Measurements from ENCODE around the gene DLGAP1. TPM values are rescaled to one million over a fixed set of nuclear protein-coding genes. Genes with fewer than 3 reads are reported as not detected.

DLGAP1 gene
- total RNA-seq, 1 donor from 2014 or later, result 0.36 TPM

GRCh38 chr18:3626929-3627458, 828.1 kb downstream of the DLGAP1 start:
- H3K4me3 Mint-ChIP-seq, result no peak overlapping the region
- no peaks in the 10 kb centered on the region for H3K9me3 Mint-ChIP-seq
- no peaks in the 10 kb centered on the region for H3K36me3 Mint-ChIP-seq (ENCODE audit: low read depth)
- no peak overlapping the region for H3K27ac Mint-ChIP-seq
- peaks cover 35% of the 10 kb centered on the region for H3K4me1 Mint-ChIP-seq (ENCODE audit: low read depth)
- no peak for DNase-seq (ENCODE audit: low spot score)
- intact Hi-C loops (cut with micrococcal nuclease), result loop anchor here (10.0 kb wide), 1 partner anchor 982 kb away; no protein-coding TSS in a partner anchor
- H3K27me3 Mint-ChIP-seq (ENCODE audit: insufficient read depth), result peaks cover 2% of the 10 kb centered on the region

GRCh38 chr18:3625742-3626091, 829.4 kb downstream of the DLGAP1 start:
- H3K4me1 Mint-ChIP-seq (ENCODE audit: low read depth), result peaks cover 42% of the 10 kb centered on the region
- H3K27me3 Mint-ChIP-seq (ENCODE audit: insufficient read depth), result peaks cover 2% of the 10 kb centered on the region
- H3K36me3 Mint-ChIP-seq (ENCODE audit: low read depth), result no peaks in the 10 kb centered on the region
- H3K27ac Mint-ChIP-seq, result peak overlapping the region; percentile 90
- DNase-seq (ENCODE audit: low spot score), result no peak
- no peaks in the 10 kb centered on the region for H3K9me3 Mint-ChIP-seq
- intact Hi-C loops (cut with micrococcal nuclease), result loop anchor here (1.0 to 10.0 kb wide), 5 partner anchors 9 to 981 kb away; no protein-coding TSS in a partner anchor
- H3K4me3 Mint-ChIP-seq, result no peak overlapping the region

DNA sequence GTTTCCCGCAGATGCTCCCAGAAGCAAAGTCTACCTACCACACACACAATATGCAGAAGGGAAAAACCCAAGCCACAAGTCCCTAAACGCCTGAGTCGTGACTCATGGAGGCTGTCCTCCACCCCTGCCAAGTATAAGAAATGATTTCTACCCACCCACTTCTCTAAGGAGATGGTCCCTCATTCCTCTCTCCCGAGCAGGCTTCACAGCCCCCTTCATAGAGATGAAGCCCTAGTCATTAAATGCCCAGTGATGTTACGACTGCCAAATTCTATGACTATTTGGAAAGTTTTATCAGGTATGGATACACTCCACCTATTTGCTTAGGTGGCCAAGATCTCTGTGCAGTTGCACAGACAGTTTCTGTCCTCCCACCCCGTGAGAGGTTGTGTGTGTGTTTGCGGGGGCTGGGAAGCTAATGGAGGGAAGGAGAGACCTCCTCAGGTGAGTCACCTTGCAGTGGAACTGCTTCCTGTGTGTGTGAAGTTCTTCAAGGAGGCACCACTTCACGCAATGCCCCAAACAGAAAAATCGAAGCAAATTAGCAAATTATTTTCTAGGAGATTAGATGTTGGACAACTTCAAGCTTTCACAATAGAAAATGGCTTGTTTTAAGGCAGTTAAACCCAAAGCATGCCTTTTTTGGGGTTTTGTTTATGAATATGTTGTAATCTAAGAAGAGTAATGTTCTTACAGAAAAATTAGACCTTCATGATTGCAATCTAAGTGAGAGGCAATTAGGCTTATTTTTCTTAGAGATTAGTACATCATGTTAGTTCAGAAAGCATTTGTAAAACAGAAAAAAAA, 830.0 kb downstream of the DLGAP1 start:
- H3K27ac Mint-ChIP-seq, result peak overlapping the region; percentile 90
- DNase-seq (ENCODE audit: low spot score), result peak; percentile 69
- peak overlapping the region; percentile 47 for H3K4me3 Mint-ChIP-seq
- H3K36me3 Mint-ChIP-seq (ENCODE audit: low read depth), result no peaks in the 10 kb centered on the region
- intact Hi-C loops (cut with micrococcal nuclease), result loop anchor here (1.0 to 10.0 kb wide), 9 partner anchors 9 to 980 kb away; no protein-coding TSS in a partner anchor
- no peaks in the 10 kb centered on the region for H3K9me3 Mint-ChIP-seq
- peaks cover 42% of the 10 kb centered on the region for H3K4me1 Mint-ChIP-seq (ENCODE audit: low read depth)
- H3K27me3 Mint-ChIP-seq (ENCODE audit: insufficient read depth), result peaks cover 2% of the 10 kb centered on the region

DNA sequence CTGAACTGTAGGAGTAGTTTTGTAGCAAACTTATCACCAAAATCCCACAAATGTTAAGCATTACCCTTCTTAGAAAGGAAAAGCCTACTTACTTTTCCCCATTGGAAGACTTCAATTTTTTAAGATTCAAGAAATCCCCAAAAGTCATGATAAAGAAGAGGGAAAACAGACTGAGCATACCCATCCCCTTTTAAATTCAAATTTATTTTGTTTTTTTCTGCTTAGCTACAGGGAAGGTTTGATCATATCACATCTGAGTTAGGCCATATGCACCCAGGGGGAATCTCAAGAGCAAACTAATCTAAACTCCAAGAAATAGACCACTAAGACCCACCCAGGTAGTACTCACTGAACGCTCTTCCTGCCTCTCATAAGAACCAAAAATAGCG, 830.6 kb downstream of the DLGAP1 start:
- H3K4me3 Mint-ChIP-seq, result peak overlapping the region; percentile 47
- H3K4me1 Mint-ChIP-seq (ENCODE audit: low read depth), result peaks cover 42% of the 10 kb centered on the region
- peak overlapping the region; percentile 90 for H3K27ac Mint-ChIP-seq
- H3K27me3 Mint-ChIP-seq (ENCODE audit: insufficient read depth), result peaks cover 2% of the 10 kb centered on the region
- no peak for DNase-seq (ENCODE audit: low spot score)
- H3K36me3 Mint-ChIP-seq (ENCODE audit: low read depth), result no peaks in the 10 kb centered on the region
- no peaks in the 10 kb centered on the region for H3K9me3 Mint-ChIP-seq
- intact Hi-C loops (cut with micrococcal nuclease), result loop anchor here (1.0 to 10.0 kb wide), 5 partner anchors 29 to 980 kb away; no protein-coding TSS in a partner anchor

DNA sequence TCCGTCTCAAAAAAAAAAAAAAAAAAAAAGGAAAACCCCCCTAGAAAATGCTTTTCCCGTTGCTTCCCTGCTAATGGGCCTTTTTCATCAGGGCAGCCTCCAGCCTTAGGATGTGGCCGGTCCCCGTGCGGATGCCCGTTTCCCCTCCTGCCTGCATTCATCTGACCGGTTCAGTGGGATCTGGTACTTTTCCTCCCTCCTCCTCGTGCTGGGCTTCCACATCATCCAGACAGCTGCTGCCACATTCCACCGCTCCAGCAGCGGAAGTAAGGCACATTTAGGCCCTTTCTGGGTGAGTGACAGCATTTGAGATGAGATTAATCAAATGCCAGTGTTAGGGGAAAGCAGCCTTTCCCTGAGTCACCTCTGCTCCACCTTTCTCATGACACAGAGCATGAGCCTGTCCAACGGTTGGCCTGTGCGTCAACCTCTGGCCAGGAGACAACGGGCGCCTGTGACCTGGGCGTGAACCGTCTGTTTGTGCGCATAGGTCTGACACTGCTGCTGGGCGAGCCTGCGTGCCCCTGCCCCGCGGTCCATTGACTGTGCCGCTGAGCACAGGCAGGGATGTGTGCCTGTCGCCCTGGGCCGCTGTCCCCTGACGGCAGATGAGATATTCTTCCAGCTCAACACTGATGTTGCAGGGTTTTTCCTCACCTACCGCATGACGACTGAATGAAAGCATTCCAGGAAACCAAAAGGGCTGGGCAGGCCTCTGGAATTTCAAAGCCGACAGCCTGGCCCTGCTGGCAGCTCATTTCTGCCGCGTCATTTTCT, 831.1 kb downstream of the DLGAP1 start:
- DNase-seq (ENCODE audit: low spot score), result no peak
- Mint-ChIP-seq H3K4me3 (peak overlapping the region; percentile 47), H3K27ac (peak overlapping the region; percentile 90), H3K4me1 (ENCODE audit: low read depth) (peaks cover 42% of the 10 kb centered on the region), H3K36me3 (ENCODE audit: low read depth) (no peaks in the 10 kb centered on the region), H3K9me3 (no peaks in the 10 kb centered on the region), H3K27me3 (ENCODE audit: insufficient read depth) (peaks cover 2% of the 10 kb centered on the region)
- intact Hi-C loops (cut with micrococcal nuclease), result loop anchor here (1.0 to 10.0 kb wide), 5 partner anchors 29 to 979 kb away; no protein-coding TSS in a partner anchor

DNA sequence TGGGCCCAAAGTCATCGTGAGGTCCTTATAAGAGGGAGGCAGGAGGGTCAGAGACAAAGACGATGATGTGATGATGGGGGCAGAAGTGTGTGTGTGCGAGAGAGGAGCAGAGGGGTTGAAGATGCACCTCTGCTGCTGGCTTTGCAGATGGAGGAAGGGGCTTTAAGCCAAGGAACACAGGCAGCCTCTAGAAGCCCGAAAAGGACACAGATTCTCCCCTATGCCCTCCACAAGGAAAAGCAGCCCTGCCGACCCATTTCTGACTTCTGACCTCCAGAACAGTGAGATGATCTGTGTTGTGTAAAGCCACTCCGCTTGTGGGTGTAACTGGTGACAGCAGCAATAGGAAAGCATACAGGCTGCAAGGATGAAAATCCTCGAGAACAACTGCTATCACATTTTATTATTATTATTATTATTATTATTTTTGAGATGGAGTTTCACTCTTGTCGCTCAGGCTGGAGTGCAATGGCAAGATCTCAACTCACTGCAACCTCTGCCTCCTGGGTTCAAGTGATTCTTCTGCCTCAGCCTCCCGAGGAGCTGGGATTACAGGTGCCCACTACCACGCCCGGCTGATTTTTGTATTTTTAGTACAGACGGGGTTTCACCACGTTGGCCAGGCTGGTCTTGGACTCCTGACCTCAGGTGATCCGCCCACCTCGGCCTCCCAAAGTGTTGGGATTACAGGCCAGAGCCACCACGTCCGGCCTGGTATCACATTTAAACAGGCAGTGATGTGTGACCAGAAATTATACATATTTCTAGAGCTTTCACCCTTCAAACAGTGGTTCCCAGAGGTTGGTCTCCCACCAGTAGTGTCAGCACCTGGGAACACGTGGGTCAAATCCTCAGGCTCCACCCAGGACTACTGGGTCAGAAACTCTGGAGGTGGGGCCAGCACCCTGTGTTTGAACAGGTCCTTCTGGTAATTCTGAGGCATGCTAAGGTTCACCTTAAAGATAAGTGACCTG, 834.7 kb downstream of the DLGAP1 start:
- Mint-ChIP-seq H3K27ac (no peak overlapping the region), H3K4me1 (ENCODE audit: low read depth) (peaks cover 34% of the 10 kb centered on the region), H3K36me3 (ENCODE audit: low read depth) (no peaks in the 10 kb centered on the region), H3K4me3 (no peak overlapping the region), H3K9me3 (no peaks in the 10 kb centered on the region), H3K27me3 (ENCODE audit: insufficient read depth) (peaks cover 2% of the 10 kb centered on the region)
- no peak for DNase-seq (ENCODE audit: low spot score)
- intact Hi-C loops (cut with micrococcal nuclease), result loop anchor here (10.0 kb wide), 1 partner anchor 976 kb away; no protein-coding TSS in a partner anchor

- Mint-ChIP-seq H3K27me3 (ENCODE audit: insufficient read depth) (peaks cover under 1% of the 10 kb centered on the region), H3K27ac (no peak overlapping the region), H3K4me3 (no peak overlapping the region), H3K4me1 (ENCODE audit: low read depth) (peaks cover 32% of the 10 kb centered on the region), H3K36me3 (ENCODE audit: low read depth) (no peaks in the 10 kb centered on the region), H3K9me3 (no peaks in the 10 kb centered on the region)
- no peak for DNase-seq (ENCODE audit: low spot score)
- intact Hi-C loops (cut with micrococcal nuclease), result loop anchor here (10.0 kb wide), 1 partner anchor 975 kb away; no protein-coding TSS in a partner anchor
Measured at GRCh38 chr18:3619746-3620145, 835.4 kb downstream of the DLGAP1 start.

DNA sequence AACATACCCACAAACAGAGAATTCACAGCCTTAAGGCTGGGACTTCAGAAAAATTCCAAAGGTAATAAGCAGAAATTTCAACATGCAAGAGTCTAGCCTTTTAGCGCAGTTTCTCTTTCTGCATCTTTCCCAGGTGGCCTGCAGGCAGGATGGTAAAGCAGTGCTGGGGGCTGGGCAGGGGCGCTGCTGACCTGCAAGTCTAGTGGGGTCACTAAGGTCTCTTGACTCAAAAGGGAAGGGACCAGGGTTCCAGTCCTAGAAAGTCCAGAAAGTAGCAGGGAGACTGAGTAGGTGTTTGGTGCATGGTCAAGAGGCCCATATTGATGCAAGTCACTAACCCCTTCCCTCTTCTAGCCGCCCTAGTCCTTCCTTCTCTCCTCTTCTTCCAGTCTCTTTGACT, 835.9 kb downstream of the DLGAP1 start:
- Mint-ChIP-seq H3K4me3 (no peak overlapping the region), H3K27me3 (ENCODE audit: insufficient read depth) (no peaks in the 10 kb centered on the region), H3K9me3 (no peaks in the 10 kb centered on the region), H3K27ac (no peak overlapping the region), H3K4me1 (ENCODE audit: low read depth) (peaks cover 26% of the 10 kb centered on the region), H3K36me3 (ENCODE audit: low read depth) (no peaks in the 10 kb centered on the region)
- DNase-seq (ENCODE audit: low spot score), result no peak
- intact Hi-C loops (cut with micrococcal nuclease), result no loop called here

- Mint-ChIP-seq H3K27ac (no peak overlapping the region), H3K4me1 (ENCODE audit: low read depth) (peaks cover 13% of the 10 kb centered on the region), H3K27me3 (ENCODE audit: insufficient read depth) (no peaks in the 10 kb centered on the region), H3K9me3 (no peaks in the 10 kb centered on the region), H3K4me3 (no peak overlapping the region), H3K36me3 (ENCODE audit: low read depth) (no peaks in the 10 kb centered on the region)
- no peak for DNase-seq (ENCODE audit: low spot score)
- intact Hi-C loops (cut with micrococcal nuclease), result no loop called here
Measured at GRCh38 chr18:3616744-3617143, 838.4 kb downstream of the DLGAP1 start.

GRCh38 chr18:3616142-3616541, 839.0 kb downstream of the DLGAP1 start:
- H3K27ac Mint-ChIP-seq, result no peak overlapping the region
- no peaks in the 10 kb centered on the region for H3K27me3 Mint-ChIP-seq (ENCODE audit: insufficient read depth)
- no peak overlapping the region for H3K4me3 Mint-ChIP-seq
- intact Hi-C loops (cut with micrococcal nuclease), result no loop called here
- no peaks in the 10 kb centered on the region for H3K9me3 Mint-ChIP-seq
- no peaks in the 10 kb centered on the region for H3K36me3 Mint-ChIP-seq (ENCODE audit: low read depth)
- no peak for DNase-seq (ENCODE audit: low spot score)
- peaks cover 13% of the 10 kb centered on the region for H3K4me1 Mint-ChIP-seq (ENCODE audit: low read depth)

- intact Hi-C loops (cut with micrococcal nuclease), result no loop called here
- H3K4me3 Mint-ChIP-seq, result no peak overlapping the region
- H3K4me1 Mint-ChIP-seq (ENCODE audit: low read depth), result peaks cover 13% of the 10 kb centered on the region
- H3K9me3 Mint-ChIP-seq, result no peaks in the 10 kb centered on the region
- DNase-seq (ENCODE audit: low spot score), result no peak
- no peak overlapping the region for H3K27ac Mint-ChIP-seq
- no peaks in the 10 kb centered on the region for H3K27me3 Mint-ChIP-seq (ENCODE audit: insufficient read depth)
- no peaks in the 10 kb centered on the region for H3K36me3 Mint-ChIP-seq (ENCODE audit: low read depth)
Measured at GRCh38 chr18:3615374-3615985, 839.6 kb downstream of the DLGAP1 start.

- Mint-ChIP-seq H3K27ac (no peak overlapping the region), H3K9me3 (no peaks in the 10 kb centered on the region), H3K4me3 (no peak overlapping the region), H3K36me3 (ENCODE audit: low read depth) (peaks cover 6% of the 10 kb centered on the region), H3K4me1 (ENCODE audit: low read depth) (peaks cover 37% of the 10 kb centered on the region), H3K27me3 (ENCODE audit: insufficient read depth) (no peaks in the 10 kb centered on the region)
- no peak for DNase-seq (ENCODE audit: low spot score)
- intact Hi-C loops (cut with micrococcal nuclease), result no loop called here
Measured at GRCh38 chr18:3612315-3612714, 842.8 kb downstream of the DLGAP1 start.

All from activated T-helper 1 cell treated with anti-CD3 and anti-CD28 coated beads, Interleukin-12 subunit alpha, Interleukin-12 subunit beta, Interleukin-2, Interleukin-4 antibody, amounts not matched to agents 30 ng/mL and 10 ng/mL and 1 ng/mL, durations not matched to agents 14 hours and 24 hours and 36 hours (primary cell).